ENCODE results near the gene PRPH.
"Not testable (repeated sequence)": the region's sequence is repeated elsewhere in the genome, so short reads cannot be mapped to it uniquely, and the experiment has no call there.

PRPH gene

DNA sequence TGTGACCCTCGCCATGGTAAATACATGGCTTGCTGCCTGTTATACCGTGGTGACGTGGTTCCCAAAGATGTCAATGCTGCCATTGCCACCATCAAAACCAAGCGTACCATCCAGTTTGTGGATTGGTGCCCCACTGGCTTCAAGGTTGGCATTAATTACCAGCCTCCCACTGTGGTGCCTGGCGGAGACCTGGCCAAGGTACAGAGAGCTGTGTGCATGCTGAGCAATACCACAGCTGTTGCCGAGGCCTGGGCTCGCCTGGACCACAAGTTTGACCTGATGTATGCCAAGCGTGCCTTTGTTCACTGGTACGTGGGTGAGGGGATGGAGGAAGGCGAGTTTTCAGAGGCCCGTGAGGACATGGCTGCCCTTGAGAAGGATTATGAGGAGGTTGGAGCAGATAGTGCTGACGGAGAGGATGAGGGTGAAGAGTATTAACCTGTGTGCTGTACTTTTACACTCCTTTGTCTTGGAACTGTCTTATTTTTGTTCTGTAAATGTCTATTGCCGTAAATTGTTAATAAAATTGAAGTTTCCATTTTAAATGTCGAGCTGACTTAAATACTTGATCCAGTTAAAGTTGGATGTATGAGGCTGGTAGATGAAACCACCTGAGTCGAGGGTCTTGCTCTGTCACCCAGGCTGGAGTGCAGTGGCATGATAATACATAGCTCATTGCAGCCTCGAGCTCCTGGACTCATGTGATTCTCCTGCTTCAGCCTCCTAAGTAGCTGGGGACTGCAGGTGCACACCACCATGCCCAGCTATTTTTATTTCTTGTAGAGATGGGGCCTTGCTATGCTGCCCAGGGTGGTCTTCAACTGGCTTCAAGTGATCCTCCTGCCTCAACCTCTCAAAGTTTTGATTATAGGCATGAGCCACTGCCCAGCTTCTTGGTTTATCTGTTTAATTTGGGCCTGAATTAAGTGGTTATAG is 21.9 kb upstream of the PRPH start:
- DNase-seq (ENCODE audit: insufficient read length, low spot score), result no peak
- FAIRE-seq, result no peak

DNA sequence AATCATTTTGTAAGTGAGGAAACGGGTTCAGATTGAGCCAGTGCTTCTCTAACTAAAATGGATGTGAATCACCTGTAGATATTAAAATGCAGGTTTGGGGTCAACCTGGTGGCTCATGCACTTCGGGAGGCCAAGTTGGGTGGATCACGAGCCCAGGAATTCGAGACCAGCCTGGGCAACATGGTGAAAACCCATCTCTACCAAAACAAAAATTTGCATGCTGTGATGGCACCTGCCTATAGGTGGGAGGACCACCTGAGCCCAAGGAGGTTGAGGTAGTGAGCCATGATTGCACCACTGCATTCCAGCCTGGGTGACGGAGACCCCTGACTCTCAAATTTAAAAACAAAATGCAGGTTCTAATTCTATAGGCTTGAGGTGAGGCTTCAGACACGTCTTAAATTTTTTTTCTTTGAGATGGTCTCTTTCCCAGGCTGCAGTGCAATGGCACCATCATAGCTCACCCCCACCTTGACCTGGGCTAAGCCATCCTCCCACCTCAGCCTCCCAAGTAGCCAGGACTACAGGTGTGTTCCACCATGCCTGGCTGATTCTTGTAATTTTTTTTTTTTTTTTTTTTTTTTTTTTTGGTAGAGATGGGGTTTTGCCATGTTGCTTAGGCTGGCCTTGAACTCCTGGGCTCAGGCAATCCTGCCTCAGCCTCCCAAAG is 21.1 kb upstream of the PRPH start:
- FAIRE-seq (no peak), DNase-seq (ENCODE audit: insufficient read length, low spot score) (no peak)
- TF ChIP-seq, protein P1, sequence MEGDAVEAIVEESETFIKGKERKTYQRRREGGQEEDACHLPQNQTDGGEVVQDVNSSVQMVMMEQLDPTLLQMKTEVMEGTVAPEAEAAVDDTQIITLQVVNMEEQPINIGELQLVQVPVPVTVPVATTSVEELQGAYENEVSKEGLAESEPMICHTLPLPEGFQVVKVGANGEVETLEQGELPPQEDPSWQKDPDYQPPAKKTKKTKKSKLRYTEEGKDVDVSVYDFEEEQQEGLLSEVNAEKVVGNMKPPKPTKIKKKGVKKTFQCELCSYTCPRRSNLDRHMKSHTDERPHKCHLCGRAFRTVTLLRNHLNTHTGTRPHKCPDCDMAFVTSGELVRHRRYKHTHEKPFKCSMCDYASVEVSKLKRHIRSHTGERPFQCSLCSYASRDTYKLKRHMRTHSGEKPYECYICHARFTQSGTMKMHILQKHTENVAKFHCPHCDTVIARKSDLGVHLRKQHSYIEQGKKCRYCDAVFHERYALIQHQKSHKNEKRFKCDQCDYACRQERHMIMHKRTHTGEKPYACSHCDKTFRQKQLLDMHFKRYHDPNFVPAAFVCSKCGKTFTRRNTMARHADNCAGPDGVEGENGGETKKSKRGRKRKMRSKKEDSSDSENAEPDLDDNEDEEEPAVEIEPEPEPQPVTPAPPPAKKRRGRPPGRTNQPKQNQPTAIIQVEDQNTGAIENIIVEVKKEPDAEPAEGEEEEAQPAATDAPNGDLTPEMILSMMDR (IDR thresholded peaks at IDR 0.05; ENCODE audit: insufficient read depth, missing control alignments), result no peak

More for the DNA sequence above, 21.9 kb upstream of the PRPH start:
- TF ChIP-seq, protein P1 (IDR thresholded peaks at IDR 0.05; ENCODE audit: insufficient read depth, missing control alignments), result no peak

DNA sequence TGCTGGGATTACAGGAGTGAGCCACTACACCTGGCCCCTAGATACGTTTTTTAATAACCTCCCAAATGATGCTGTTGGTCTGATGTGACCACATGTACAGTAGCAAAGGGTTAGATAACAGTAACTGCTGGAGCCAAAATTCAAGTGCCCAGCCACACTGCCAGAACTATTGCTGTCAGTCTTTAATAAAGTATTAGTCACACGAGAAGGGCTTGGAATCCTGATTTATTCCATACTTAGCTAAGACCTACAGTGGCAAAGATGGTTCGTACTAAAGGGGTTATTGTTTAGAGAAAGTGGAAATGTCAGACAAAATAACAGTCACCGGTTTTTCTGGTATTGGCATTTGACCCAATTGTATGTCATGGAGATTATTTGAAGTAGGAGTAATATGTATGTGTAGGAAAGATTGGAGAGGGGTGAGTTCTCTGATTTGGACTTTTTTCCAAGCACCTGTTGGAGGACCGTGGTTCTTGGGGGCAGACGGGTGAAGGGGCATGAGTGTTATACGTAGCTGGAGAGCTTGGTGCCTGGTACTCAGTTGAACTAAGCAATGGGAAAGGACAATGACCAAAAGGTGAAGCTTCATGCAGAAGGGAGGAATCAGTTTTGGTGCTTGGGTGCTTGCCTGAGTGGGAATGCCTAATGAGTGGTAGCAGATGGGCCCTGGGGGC is 20.4 kb upstream of the PRPH start:
- DNase-seq (ENCODE audit: insufficient read length, low spot score) (no peak), FAIRE-seq (no peak)
- TF ChIP-seq, protein P1 (IDR thresholded peaks at IDR 0.05; ENCODE audit: insufficient read depth, missing control alignments), result no peak

DNA sequence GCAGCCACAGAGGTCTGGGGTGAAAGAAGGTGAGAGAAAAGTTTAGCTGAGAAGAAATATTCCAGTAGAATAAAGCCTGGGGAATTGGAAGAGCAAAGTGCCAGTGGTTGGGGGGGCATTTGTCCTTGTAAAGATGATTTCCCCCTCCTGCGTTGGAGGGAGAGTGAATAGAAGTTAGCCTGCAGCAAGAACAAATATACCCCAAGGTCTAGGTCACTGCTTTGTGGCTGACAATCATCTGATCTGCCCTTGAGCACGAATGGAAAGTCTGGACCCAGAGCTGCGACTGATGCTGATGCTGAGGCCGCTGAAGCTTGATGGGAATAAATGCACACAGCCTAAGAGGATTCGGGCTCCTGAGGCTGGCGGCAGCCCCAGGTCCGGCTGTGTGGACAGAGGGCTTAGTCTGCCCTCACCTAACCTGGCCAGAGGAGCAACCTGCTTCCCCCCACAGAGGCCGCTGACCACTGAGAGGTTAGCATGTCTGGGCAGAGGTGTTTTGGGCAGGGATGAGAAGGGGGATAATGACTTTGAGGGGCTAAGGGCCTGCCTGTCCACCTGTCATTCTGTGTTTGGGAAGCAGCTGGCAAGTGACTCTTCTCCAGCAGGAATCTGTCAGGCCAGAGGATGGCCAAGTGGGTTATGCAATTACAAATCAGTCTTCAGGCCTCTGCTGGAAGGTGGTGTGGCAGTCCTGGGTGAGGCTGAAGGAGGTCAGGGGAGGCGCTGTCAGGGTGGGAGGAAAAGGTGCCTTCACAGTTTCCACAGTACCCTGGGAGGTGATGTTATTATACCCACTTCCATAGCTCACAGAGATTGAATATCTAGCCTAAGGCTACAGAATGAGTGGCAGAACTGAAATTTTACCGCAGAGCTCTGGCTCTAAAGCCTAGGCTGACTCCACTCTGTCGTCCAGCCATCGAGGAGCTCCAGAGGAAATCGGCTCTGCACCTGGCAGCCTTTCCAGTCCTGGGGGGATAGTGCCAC is 18.4 kb upstream of the PRPH start:
- DNase-seq (ENCODE audit: insufficient read length, low spot score), result no peak
- TF ChIP-seq, protein P1 (IDR thresholded peaks at IDR 0.05; ENCODE audit: insufficient read depth, missing control alignments), result no peak
- FAIRE-seq, result no peak

DNA sequence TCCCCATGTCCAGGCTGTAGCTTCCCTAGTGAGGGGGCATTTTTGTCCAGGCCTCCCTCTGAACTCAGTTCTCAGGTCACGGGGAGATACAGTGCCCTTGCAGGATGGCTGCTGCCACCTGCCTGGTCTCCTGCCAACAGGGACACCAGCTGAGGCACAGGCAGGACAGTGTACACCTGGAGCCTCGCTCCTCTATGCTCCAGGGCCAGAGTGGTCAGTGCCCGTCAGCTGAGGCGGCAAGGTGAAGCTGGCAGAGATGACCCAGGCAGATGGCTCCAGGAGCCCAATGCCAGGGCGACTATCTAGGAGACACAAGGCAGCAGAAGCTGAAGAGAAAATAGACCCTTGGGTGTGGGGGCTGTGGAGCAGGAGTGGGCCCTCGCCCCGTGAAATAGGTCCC is 17.5 kb upstream of the PRPH start:
- DNase-seq (ENCODE audit: insufficient read length, low spot score) (no peak), FAIRE-seq (no peak)
- TF ChIP-seq, protein P1 (IDR thresholded peaks at IDR 0.05; ENCODE audit: insufficient read depth, missing control alignments), result no peak

DNA sequence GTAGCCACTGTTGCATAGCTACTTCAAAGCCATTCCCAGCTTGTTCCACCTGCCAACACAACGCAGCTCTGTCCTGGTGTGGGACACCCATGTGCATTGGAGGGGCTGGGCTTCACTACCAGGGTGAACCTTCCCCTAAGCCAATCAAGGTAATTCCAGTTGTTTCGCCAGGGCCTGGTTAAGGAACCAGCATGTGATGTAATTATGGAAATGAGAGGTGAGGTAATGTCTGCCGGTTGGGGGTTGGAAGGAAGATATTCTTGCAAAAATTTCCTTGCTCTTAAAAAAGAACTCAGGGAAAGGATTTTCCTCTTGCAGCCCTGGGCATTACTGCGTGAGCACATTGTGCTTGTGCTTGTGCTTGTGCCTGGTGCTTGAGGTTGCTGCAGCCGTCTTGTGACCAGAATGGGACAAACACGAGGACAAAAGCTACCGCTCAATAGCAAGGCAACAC is 15.2 kb upstream of the PRPH start:
- DNase-seq (ENCODE audit: insufficient read length, low spot score) (no peak), FAIRE-seq (no peak)
- TF ChIP-seq, protein P1 (IDR thresholded peaks at IDR 0.05; ENCODE audit: insufficient read depth, missing control alignments), result no peak

DNA sequence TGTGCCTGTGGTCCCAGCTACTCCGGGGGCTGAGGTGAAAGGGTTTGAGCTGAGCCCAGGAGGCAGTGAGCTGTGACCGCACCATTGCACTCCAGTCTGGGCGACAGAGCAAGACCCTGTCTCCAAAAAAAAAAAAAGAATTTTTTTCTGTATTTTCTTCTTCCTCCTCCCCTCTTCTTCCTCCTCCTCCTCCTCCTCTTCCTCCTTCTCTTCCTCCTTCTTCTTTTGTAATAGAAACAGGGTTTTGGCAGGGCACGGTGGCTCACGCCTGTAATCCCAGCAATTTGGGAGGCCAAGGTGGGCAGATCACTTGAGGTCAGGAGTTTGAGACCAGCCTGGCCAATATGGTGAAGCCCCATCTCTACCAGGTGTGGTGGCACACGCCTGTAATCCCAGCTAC is 14.4 kb upstream of the PRPH start:
- not testable (repeated sequence) for FAIRE-seq; DNase-seq (ENCODE audit: insufficient read length, low spot score)

All from D721Med (cell line).